SK-N-MC (cell line): ENCODE results near the gene SSTR4.

Experiments used
- FOXP2 ChIP-seq: optimal IDR thresholded peaks from 2 replicates; pipeline ENCODE3; 2011; ENCODE audit warnings: mild to moderate bottlenecking, moderate library complexity; ENCODE audit not compliant: insufficient read depth; ENCODE audit errors: extremely low read length, control extremely low read depth
- POLR2AphosphoS5 ChIP-seq: IDR thresholded peaks from 2 replicates; pipeline ENCODE4 v1.6.1; 2012; ENCODE audit warnings: mild to moderate bottlenecking, low read depth, low read length, borderline replicate concordance

DNA sequence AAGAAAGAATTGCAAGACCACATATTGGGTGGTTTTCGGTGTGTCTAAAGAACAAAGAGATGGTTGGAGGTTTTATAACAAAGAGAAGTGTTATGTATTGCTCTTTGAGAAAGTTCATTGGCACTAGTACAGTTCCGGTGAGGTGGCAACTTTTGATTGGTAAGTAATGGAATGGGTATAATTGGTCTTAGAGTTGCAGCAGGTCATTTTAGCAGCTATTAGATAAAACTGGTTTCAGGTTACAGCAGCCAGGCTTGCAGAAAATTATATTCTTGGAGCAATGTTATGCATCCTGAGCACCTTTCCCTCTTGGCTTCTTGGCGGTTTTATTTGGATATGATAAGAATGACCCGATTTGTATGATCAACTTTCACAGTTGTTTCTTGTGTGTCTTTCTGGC, 12.3 kb upstream of the SSTR4 start:
- TF ChIP-seq POLR2AphosphoS5 (no peak), FOXP2 (no peak)
